Measurements from ENCODE around the gene CLVS2.

DNA sequence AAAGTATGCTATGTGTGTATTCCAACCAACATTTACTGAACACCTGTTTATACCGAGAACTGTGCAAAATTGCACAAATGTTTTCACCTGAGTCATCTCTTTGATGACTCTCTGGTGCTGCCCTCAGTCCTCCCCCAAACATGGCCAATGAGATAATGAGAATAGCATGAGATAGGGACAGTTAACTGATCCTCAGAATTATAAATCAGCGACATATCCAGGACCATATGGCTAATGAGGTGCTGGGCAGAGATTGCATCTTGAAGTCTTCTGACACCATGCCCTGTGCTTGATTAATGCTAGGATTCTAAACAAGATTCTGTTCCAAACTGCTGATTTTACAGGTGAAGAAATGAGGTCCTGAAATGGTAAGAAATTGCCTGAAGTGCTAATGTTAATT is 13.0 kb downstream of the CLVS2 start:
- TF ChIP-seq BHLHE40 (IDR thresholded peaks at IDR 0.05; ENCODE audit: low read depth, low read length), result no peak
- TF ChIP-seq POLR2A (IDR thresholded peaks at IDR 0.05; ENCODE audit: low read depth, low read length), result no peak
- no peak for TF ChIP-seq CEBPB (IDR thresholded peaks at IDR 0.05; ENCODE audit: low read depth, low read length)
- TF ChIP-seq, protein P1, sequence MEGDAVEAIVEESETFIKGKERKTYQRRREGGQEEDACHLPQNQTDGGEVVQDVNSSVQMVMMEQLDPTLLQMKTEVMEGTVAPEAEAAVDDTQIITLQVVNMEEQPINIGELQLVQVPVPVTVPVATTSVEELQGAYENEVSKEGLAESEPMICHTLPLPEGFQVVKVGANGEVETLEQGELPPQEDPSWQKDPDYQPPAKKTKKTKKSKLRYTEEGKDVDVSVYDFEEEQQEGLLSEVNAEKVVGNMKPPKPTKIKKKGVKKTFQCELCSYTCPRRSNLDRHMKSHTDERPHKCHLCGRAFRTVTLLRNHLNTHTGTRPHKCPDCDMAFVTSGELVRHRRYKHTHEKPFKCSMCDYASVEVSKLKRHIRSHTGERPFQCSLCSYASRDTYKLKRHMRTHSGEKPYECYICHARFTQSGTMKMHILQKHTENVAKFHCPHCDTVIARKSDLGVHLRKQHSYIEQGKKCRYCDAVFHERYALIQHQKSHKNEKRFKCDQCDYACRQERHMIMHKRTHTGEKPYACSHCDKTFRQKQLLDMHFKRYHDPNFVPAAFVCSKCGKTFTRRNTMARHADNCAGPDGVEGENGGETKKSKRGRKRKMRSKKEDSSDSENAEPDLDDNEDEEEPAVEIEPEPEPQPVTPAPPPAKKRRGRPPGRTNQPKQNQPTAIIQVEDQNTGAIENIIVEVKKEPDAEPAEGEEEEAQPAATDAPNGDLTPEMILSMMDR (conservative IDR thresholded peaks at IDR 0.05; ENCODE audit: low read depth, low read length), result no peak
- TF ChIP-seq MAZ (IDR thresholded peaks at IDR 0.05; ENCODE audit: borderline replicate concordance, low read depth, low read length), result no peak
- TF ChIP-seq RAD21 (IDR thresholded peaks at IDR 0.05; ENCODE audit: low read length), result no peak
- no peak for TF ChIP-seq NFE2L2 (IDR thresholded peaks at IDR 0.05; ENCODE audit: low read depth, low read length)
- TF ChIP-seq CHD1 (IDR thresholded peaks at IDR 0.05; ENCODE audit: low read depth, low read length), result no peak
- no peak for TF ChIP-seq MAFK (IDR thresholded peaks at IDR 0.05; ENCODE audit: low read depth, low read length)
- TF ChIP-seq FOS (IDR thresholded peaks at IDR 0.05; ENCODE audit: low read depth, low read length), result no peak
- no peak for TF ChIP-seq MXI1 (IDR thresholded peaks at IDR 0.05; ENCODE audit: borderline replicate concordance, low read depth, low read length)
- TF ChIP-seq SMC3 (IDR thresholded peaks at IDR 0.05; ENCODE audit: low read depth, low read length), result no peak
